OCI-LY7 (cell line): ENCODE results near the gene RNF224.

ENCODE experiments used
- EZH2phosphoT487 ChIP-seq: fragments of 200-600 bp; sonication (generic); IDR thresholded peaks from 2 replicates; pipeline ENCODE4 v1.6.1; 2018; ENCODE audit warnings: low read depth, borderline replicate concordance, mild to moderate bottlenecking, mixed run types, antibody characterized with exemption, low read length, moderate library complexity, mixed read lengths
- TF ChIP-seq, protein P1 (sequence below): fragments of 200-600 bp; sonication (generic); conservative IDR thresholded peaks from 2 replicates; pipeline ENCODE4 v1.5.1; 2014; ENCODE audit warnings: mild to moderate bottlenecking, antibody characterized with exemption, low read length, moderate library complexity, mixed read lengths

DNA sequence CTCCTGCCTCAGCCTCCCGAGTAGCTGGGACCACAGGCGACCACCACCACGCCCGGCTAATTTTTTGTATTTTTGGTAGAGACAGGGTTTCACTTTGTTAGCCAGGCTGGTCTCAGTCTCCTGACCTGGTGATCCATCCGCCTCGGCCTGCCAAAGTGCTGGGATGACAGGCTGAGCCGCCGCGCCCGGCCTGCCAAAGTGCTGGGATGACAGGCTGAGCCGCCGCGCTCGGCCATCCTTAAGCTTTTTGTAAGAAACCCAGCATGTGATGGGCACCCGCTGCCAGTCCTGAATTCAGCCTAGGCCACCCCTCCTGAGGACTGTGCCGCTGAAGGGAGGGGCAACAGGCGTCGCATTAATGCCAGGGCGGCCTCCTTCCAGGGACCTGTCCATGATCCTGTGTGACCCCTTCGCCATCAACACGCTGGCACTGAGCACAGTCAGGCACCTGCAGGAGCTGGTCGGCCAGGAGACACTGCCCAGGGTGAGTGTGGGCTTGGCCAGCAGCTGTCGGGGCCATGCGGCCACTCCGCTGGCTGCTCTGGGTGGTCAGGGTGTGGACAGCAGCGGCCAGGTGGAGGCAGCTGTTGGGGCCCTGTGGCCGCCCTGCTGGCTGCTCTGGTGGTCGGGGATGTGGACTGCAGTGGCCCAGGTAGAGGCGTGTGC is 38.3 kb downstream of the RNF224 start:
- TF ChIP-seq, protein P1, sequence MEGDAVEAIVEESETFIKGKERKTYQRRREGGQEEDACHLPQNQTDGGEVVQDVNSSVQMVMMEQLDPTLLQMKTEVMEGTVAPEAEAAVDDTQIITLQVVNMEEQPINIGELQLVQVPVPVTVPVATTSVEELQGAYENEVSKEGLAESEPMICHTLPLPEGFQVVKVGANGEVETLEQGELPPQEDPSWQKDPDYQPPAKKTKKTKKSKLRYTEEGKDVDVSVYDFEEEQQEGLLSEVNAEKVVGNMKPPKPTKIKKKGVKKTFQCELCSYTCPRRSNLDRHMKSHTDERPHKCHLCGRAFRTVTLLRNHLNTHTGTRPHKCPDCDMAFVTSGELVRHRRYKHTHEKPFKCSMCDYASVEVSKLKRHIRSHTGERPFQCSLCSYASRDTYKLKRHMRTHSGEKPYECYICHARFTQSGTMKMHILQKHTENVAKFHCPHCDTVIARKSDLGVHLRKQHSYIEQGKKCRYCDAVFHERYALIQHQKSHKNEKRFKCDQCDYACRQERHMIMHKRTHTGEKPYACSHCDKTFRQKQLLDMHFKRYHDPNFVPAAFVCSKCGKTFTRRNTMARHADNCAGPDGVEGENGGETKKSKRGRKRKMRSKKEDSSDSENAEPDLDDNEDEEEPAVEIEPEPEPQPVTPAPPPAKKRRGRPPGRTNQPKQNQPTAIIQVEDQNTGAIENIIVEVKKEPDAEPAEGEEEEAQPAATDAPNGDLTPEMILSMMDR: no peak
- TF ChIP-seq EZH2phosphoT487: no peak
